HCT116 (cell line): ENCODE measurements around the gene C1orf50. TPM values are rescaled to one million over a fixed set of nuclear protein-coding genes. Genes with fewer than 3 reads are reported as not detected.
"Not testable (repeated sequence)": the region's sequence is repeated elsewhere in the genome, so short reads cannot be mapped to it uniquely, and the experiment has no call there.

Source experiments
- ATAC-seq: fragments of 200-7000 bp; cut with Tn5 transposase; 2 replicates; pipeline ENCODE4 v1.9.1; 2020; ENCODE audit warnings: mild to moderate bottlenecking, moderate library complexity
- BruUV-seq: library from RNA; stranded (reverse); fragments of 400-500 nt; replicated peaks from 2 replicates; lab custom pipeline; 2021; lab: Mats Ljungman, UMichigan
- CTCF ChIA-PET: fragments of 300-600 bp; sonication (Branson Sonifier 250); formaldehyde crosslinking; loops from one replicate; lab custom pipeline; 2021; ENCODE audit warnings: antibody characterized with exemption; lab: Charles Lee
- POLR2A ChIA-PET: fragments of 300-600, 350-600 bp; sonication (Branson Sonifier 250); formaldehyde crosslinking; loops from one replicate; lab custom pipeline; 2021; ENCODE audit warnings: antibody characterized with exemption; lab: Charles Lee
- RAD21 ChIA-PET, 2 experiments: fragments of 300-600 bp; sonication (Branson Sonifier 250); formaldehyde crosslinking; loops; one replicate each; lab custom pipeline; 2023; ENCODE audit warnings: low total read pairs in 2 of 2; ENCODE audit not compliant: uncharacterized antibody in 2 of 2, unreplicated experiment in 2 of 2, low non-redundant PET in 1 of 2; lab: Charles Lee
- DNase-seq: peaks from one replicate; pipeline ENCODE4 v3.0.0-alpha.2; 2010; ENCODE audit warnings: low read depth, low spot score
- H2AFZ ChIP-seq: fragments of 200-600 bp; shearing (Covaris generic), sonication (generic); 2 replicates; pipeline ENCODE4 v1.6.1; 2017; ENCODE audit warnings: low read depth, mixed run types, mixed read lengths, antibody characterized with exemption, low read length; ENCODE audit not compliant: poor library complexity, severe bottlenecking
- H3K27ac ChIP-seq: 2 replicates; pipeline ENCODE4 v1.5.1; 2012; ENCODE audit warnings: low read depth, low read length
- H3K27me3 ChIP-seq: fragments of 200-600 bp; sonication (generic); 2 replicates; pipeline ENCODE4 v1.6.1; 2016; ENCODE audit warnings: mixed run types, low read length, mixed read lengths; ENCODE audit not compliant: insufficient read depth
- H3K36me3 ChIP-seq, 2 experiments: fragments of 200-500 bp in 1 of 2; fragments of 200-600 bp in 1 of 2; sonication (Bioruptor generic) in 1 of 2; sonication (generic) in 1 of 2; 2 replicates each; pipeline versions ENCODE4 v1.5.1 to v1.6.1; 2014 to 2016; ENCODE audit warnings: low read length in 2 of 2, inconsistent platforms in 1 of 2, mixed read lengths in 1 of 2, mixed run types in 1 of 2; ENCODE audit not compliant: insufficient read depth in 2 of 2, control insufficient read depth in 1 of 2
- H3K4me1 ChIP-seq, 2 experiments: fragments of 200-600 bp in 1 of 2; sonication (generic) in 1 of 2; 2 replicates each; pipeline versions ENCODE4 v1.5.1 to v1.6.1; 2012 to 2017; ENCODE audit warnings: low read length in 2 of 2, inconsistent platforms in 1 of 2, mild to moderate bottlenecking in 1 of 2, mixed read lengths in 1 of 2, mixed run types in 1 of 2, moderate library complexity in 1 of 2; ENCODE audit not compliant: insufficient read depth in 2 of 2, control insufficient read depth in 1 of 2
- H3K4me2 ChIP-seq: fragments of 200-600 bp; sonication (generic); 2 replicates; pipeline ENCODE4 v1.6.1; 2017; ENCODE audit warnings: mixed run types, low read length, mixed read lengths
- H3K4me3 ChIP-seq, 2 experiments: fragments of 200-600 bp in 1 of 2; sonication (generic) in 1 of 2; replicated peaks in 1 of 2; 2 replicates each; pipeline ENCODE4 v1.5.1; 2011 to 2016; ENCODE audit warnings: low read length in 2 of 2, control low read depth in 1 of 2, low read depth in 1 of 2, mild to moderate bottlenecking in 1 of 2, mixed read lengths in 1 of 2, mixed run types in 1 of 2
- H3K79me2 ChIP-seq: fragments of 200-600 bp; sonication (generic); 2 replicates; pipeline ENCODE4 v1.6.1; 2017; ENCODE audit warnings: mild to moderate bottlenecking, mixed run types, low read length, moderate library complexity, mixed read lengths; ENCODE audit not compliant: insufficient read depth
- H3K9ac ChIP-seq: fragments of 200-600 bp; sonication (generic); 2 replicates; pipeline ENCODE4 v1.6.1; 2016; ENCODE audit warnings: low read length, mixed read lengths
- H3K9me2 ChIP-seq: fragments of 200-600 bp; sonication (generic), shearing (Covaris generic); 2 replicates; pipeline ENCODE4 v1.6.1; 2017; ENCODE audit warnings: mixed run types, mild to moderate bottlenecking, moderate library complexity; ENCODE audit not compliant: insufficient read depth
- H3K9me3 ChIP-seq, 2 experiments: fragments of 200-500 bp in 1 of 2; fragments of 200-600 bp in 1 of 2; sonication (Bioruptor generic) in 1 of 2; sonication (generic) in 1 of 2; 2 replicates each; pipeline ENCODE4 v1.6.1; 2014 to 2017; ENCODE audit warnings: low read length in 2 of 2, mixed read lengths in 2 of 2, inconsistent platforms in 1 of 2, low read depth in 1 of 2, mild to moderate bottlenecking in 1 of 2, mixed run types in 1 of 2, moderate library complexity in 1 of 2; ENCODE audit not compliant: control insufficient read depth in 1 of 2, insufficient read depth in 1 of 2
- H4K20me1 ChIP-seq: fragments of 200-600 bp; sonication (generic), shearing (Covaris generic); 2 replicates; pipeline ENCODE4 v1.6.1; 2017; ENCODE audit warnings: mixed run types, mild to moderate bottlenecking, moderate library complexity; ENCODE audit not compliant: insufficient read depth
- EGR1 ChIP-seq: IDR thresholded peaks from 2 replicates; pipeline ENCODE4 v1.6.1; 2012; ENCODE audit warnings: low read depth
- ELF1 ChIP-seq: IDR thresholded peaks from 2 replicates; pipeline ENCODE4 v1.6.1; 2012; ENCODE audit warnings: low read depth, borderline replicate concordance
- SIN3A ChIP-seq: IDR thresholded peaks from 2 replicates; pipeline ENCODE4 v1.6.1; 2012; ENCODE audit warnings: low read depth
- intact Hi-C: fragments of 100-400 bp; cut with micrococcal nuclease; formaldehyde crosslinking; loops from 2 replicates; pipeline ENCODE4 v1.10.0; 2022
- total RNA-seq: library from RNA; stranded (reverse); gene quantifications from one replicate; pipeline ENCODE4 v1.2.1, GENCODE V29; 2021; ENCODE audit not compliant: unreplicated experiment

Gene C1orf50
- total RNA-seq, 1 experiment from 2014 or later, result 5.8 TPM

- no peaks in the 10 kb centered on the region for H3K79me2 ChIP-seq
- POLR2A ChIA-PET, result interaction anchor here (0.6 to 2.5 kb wide), 2 partner anchors 10 to 14 kb away, joined by 5 to 14 read pairs; partner anchors contain the start of genes ERMAP and SVBP
- CTCF ChIA-PET, result no interaction called here
These were observed 40.1 kb downstream of the C1orf50 start for GRCh38 chr1:42807056-42807668.

GRCh38 chr1:42814815-42815214 lies 47.8 kb downstream of the C1orf50 start:
- POLR2A ChIA-PET, BruUV-seq: not testable (repeated sequence)

More at GRCh38 chr1:42807056-42807668, 40.1 kb downstream of the C1orf50 start:
- RAD21 ChIA-PET, result no interaction called here
- no peak overlapping the region for H3K27ac ChIP-seq
- no peak overlapping the region for H2AFZ ChIP-seq
- TF ChIP-seq SIN3A, result no peak
- no peak for TF ChIP-seq ELF1
- no peak for TF ChIP-seq EGR1
- no peak for ATAC-seq
- H3K9me2 ChIP-seq, result no peaks in the 10 kb centered on the region
- H3K27me3 ChIP-seq, result no peaks in the 10 kb centered on the region
- no TSS peak for BruUV-seq
- no peaks in the 10 kb centered on the region for H3K4me1 ChIP-seq
- no peaks in the 10 kb centered on the region for H3K9me3 ChIP-seq
- intact Hi-C loops, result no loop called here
- H3K9ac ChIP-seq, result no peak overlapping the region
- H3K36me3 ChIP-seq, result no peaks in the 10 kb centered on the region
- H4K20me1 ChIP-seq, result no peaks in the 10 kb centered on the region
- DNase-seq, result no peak
- no peak overlapping the region for H3K4me3 ChIP-seq
- no peak overlapping the region for H3K4me2 ChIP-seq

More at GRCh38 chr1:42814815-42815214, 47.8 kb downstream of the C1orf50 start:
- H3K9ac ChIP-seq, H3K27me3 ChIP-seq, DNase-seq, ATAC-seq, CTCF ChIA-PET, H3K9me3 ChIP-seq, H4K20me1 ChIP-seq, RAD21 ChIA-PET, H3K79me2 ChIP-seq, H3K36me3 ChIP-seq, H3K27ac ChIP-seq, H3K4me3 ChIP-seq, intact Hi-C loops, H3K9me2 ChIP-seq, H3K4me2 ChIP-seq, H2AFZ ChIP-seq: not testable (repeated sequence)
- peaks cover 11 to 25% of the 10 kb centered on the region in 2 experiments; a peak in 3 of 4 replicates for H3K4me1 ChIP-seq
